Type B pancreatic cell (in vitro differentiated cells): Measurements from ENCODE around the gene NMNAT3. TPM values are rescaled to one million over a fixed set of nuclear protein-coding genes. Genes with fewer than 3 reads are reported as not detected.
A peak's percentile ranks its signal among the peaks of the same experiment; 100 is the strongest.

Source experiments
- DNase-seq: peaks from one replicate; pipeline ENCODE4 v3.0.0; 2021; ENCODE audit warnings: mixed read lengths; ENCODE audit not compliant: unreplicated experiment; ENCODE audit errors: extremely low spot score
- H3K27ac Mint-ChIP-seq: 2 replicates; pipeline ENCODE4 v1.8.0; 2021; ENCODE audit warnings: mild to moderate bottlenecking, mixed read lengths
- H3K27me3 Mint-ChIP-seq: 2 replicates; pipeline ENCODE4 v1.8.0; 2021; ENCODE audit warnings: mixed read lengths
- H3K36me3 Mint-ChIP-seq: 2 replicates; pipeline ENCODE4 v1.8.0; 2021; ENCODE audit warnings: mixed read lengths
- H3K4me1 Mint-ChIP-seq: one replicate; pipeline ENCODE4 v1.8.0; 2021; ENCODE audit warnings: mixed read lengths; ENCODE audit not compliant: unreplicated experiment
- H3K4me3 Mint-ChIP-seq: 2 replicates; pipeline ENCODE4 v1.8.0; 2021; ENCODE audit warnings: mild to moderate bottlenecking, mixed read lengths
- H3K9me3 Mint-ChIP-seq: 2 replicates; pipeline ENCODE4 v1.8.0; 2021; ENCODE audit warnings: mixed read lengths
- CTCF ChIP-seq: fragments of 200-600 bp; sonication (generic); conservative IDR thresholded peaks from 2 replicates; pipeline ENCODE4 v1.5.0; 2021; ENCODE audit warnings: antibody characterized with exemption, mild to moderate bottlenecking
- total RNA-seq: library from RNA; stranded (reverse); gene quantifications from 2 replicates; pipeline ENCODE4 v1.2.1, GENCODE V29; 2021; ENCODE audit warnings: low replicate concordance

NMNAT3 gene
- total RNA-seq, 1 donor from 2014 or later: 7.1 TPM

- peaks cover 83% of the 10 kb centered on the region for H3K4me1 Mint-ChIP-seq
- H3K9me3 Mint-ChIP-seq: no peaks in the 10 kb centered on the region
- H3K27ac Mint-ChIP-seq: peak overlapping the region; percentile 55
- peak overlapping the region; percentile 70 for H3K4me3 Mint-ChIP-seq
- no peak for TF ChIP-seq CTCF
- H3K36me3 Mint-ChIP-seq: peaks cover 22% of the 10 kb centered on the region
- no peaks in the 10 kb centered on the region for H3K27me3 Mint-ChIP-seq
- no peak for DNase-seq
Observed at GRCh38 chr3:139534455-139534812, 143.3 kb downstream of the NMNAT3 start.

- Mint-ChIP-seq H3K4me1 (peaks cover 85% of the 10 kb centered on the region), H3K27me3 (no peaks in the 10 kb centered on the region), H3K27ac (peak overlapping the region; percentile 55), H3K4me3 (peak overlapping the region; percentile 70), H3K9me3 (no peaks in the 10 kb centered on the region), H3K36me3 (peaks cover 24% of the 10 kb centered on the region)
- no peak for TF ChIP-seq CTCF
- peak; percentile 80 for DNase-seq
Observed at GRCh38 chr3:139533781-139534454, 143.9 kb downstream of the NMNAT3 start.

- Mint-ChIP-seq H3K4me3 (peak overlapping the region; percentile 70), H3K4me1 (peaks cover 79% of the 10 kb centered on the region), H3K27me3 (no peaks in the 10 kb centered on the region), H3K36me3 (peaks cover 17% of the 10 kb centered on the region), H3K9me3 (no peaks in the 10 kb centered on the region), H3K27ac (peak overlapping the region; percentile 55)
- TF ChIP-seq CTCF: no peak
- DNase-seq: no peak
Observed at GRCh38 chr3:139532976-139533375, 144.8 kb downstream of the NMNAT3 start.

- TF ChIP-seq CTCF: no peak
- DNase-seq: no peak
- peaks cover 30% of the 10 kb centered on the region for H3K36me3 Mint-ChIP-seq
- no peaks in the 10 kb centered on the region for H3K27me3 Mint-ChIP-seq
- no peak overlapping the region for H3K4me3 Mint-ChIP-seq
- H3K27ac Mint-ChIP-seq: no peak overlapping the region
- H3K9me3 Mint-ChIP-seq: no peaks in the 10 kb centered on the region
- peaks cover 72% of the 10 kb centered on the region for H3K4me1 Mint-ChIP-seq
Observed at GRCh38 chr3:139530717-139531116, 147.1 kb downstream of the NMNAT3 start.

- Mint-ChIP-seq H3K9me3 (no peaks in the 10 kb centered on the region), H3K4me3 (no peak overlapping the region), H3K27me3 (no peaks in the 10 kb centered on the region), H3K36me3 (peaks cover 34% of the 10 kb centered on the region), H3K4me1 (peaks cover 66% of the 10 kb centered on the region), H3K27ac (no peak overlapping the region)
- no peak for TF ChIP-seq CTCF
- no peak for DNase-seq
Observed at GRCh38 chr3:139529662-139530061, 148.1 kb downstream of the NMNAT3 start.
